Astrocyte of the cerebellum (primary cell): ENCODE data around the gene HECW1.

Experiments used
- DNase-seq: peaks from one replicate; pipeline ENCODE4 v3.0.0-alpha.2; 2011; ENCODE audit warnings: low read depth
- H3K4me3 ChIP-seq: 2 replicates; pipeline ENCODE4 v1.5.1; 2011; ENCODE audit warnings: mild to moderate bottlenecking, low read depth, low read length, moderate library complexity
- CTCF ChIP-seq: IDR thresholded peaks from 2 replicates; pipeline ENCODE4 v1.5.1; 2012; ENCODE audit warnings: low read length, low read depth, moderate library complexity, mild to moderate bottlenecking; ENCODE audit errors: missing control alignments
- in situ Hi-C: cut with HindIII; loops from 2 replicates; pipeline ENCODE4 v1.10.0; 2017; ENCODE audit warnings: low sequenced_read_pairs

Gene HECW1

GRCh38 chr7:43408981-43409380, 296.5 kb downstream of the HECW1 start:
- no peak overlapping the region for H3K4me3 ChIP-seq
- DNase-seq, result no peak
- no peak for TF ChIP-seq CTCF
- in situ Hi-C loops, result no loop called here

- in situ Hi-C loops, result no loop called here
- TF ChIP-seq CTCF, result no peak
Observed at GRCh38 chr7:43417455-43417854, 305.0 kb downstream of the HECW1 start.

GRCh38 chr7:43430411-43430810, 318.0 kb downstream of the HECW1 start:
- in situ Hi-C loops, result loop anchor here (25.0 kb wide), 1 partner anchor 493 kb away; the partner anchor contains the start of genes MRPL32 and PSMA2
- no peak for DNase-seq
- no peak for TF ChIP-seq CTCF
- H3K4me3 ChIP-seq, result no peak overlapping the region

More at GRCh38 chr7:43417455-43417854, 305.0 kb downstream of the HECW1 start:
- no peak overlapping the region for H3K4me3 ChIP-seq
- DNase-seq, result no peak

- in situ Hi-C loops, result loop anchor here (25.0 kb wide), 1 partner anchor 494 kb away; the partner anchor contains the start of genes MRPL32 and PSMA2
- no peak for TF ChIP-seq CTCF
- no peak overlapping the region for H3K4me3 ChIP-seq
- no peak for DNase-seq
Observed at GRCh38 chr7:43431020-43431595, 318.7 kb downstream of the HECW1 start.

- in situ Hi-C loops, result loop anchor here (25.0 kb wide), 1 partner anchor 496 kb away; the partner anchor contains the start of genes MRPL32 and PSMA2
- H3K4me3 ChIP-seq, result no peak overlapping the region
- TF ChIP-seq CTCF, result no peak
- no peak for DNase-seq
Observed at GRCh38 chr7:43433639-43434038, 321.2 kb downstream of the HECW1 start.

- in situ Hi-C loops, result loop anchor here (25.0 kb wide), 1 partner anchor 500 kb away; the partner anchor contains the start of genes MRPL32 and PSMA2
- DNase-seq, result no peak
- TF ChIP-seq CTCF, result no peak
- no peak overlapping the region for H3K4me3 ChIP-seq
Observed at GRCh38 chr7:43437001-43437400, 324.6 kb downstream of the HECW1 start.
